SK-N-MC (cell line): ENCODE data around the gene BORCS6.
A peak's percentile ranks its signal among the peaks of the same experiment; 100 is the strongest.

Source experiments
- EZH2 ChIP-seq: fragments of 200-600 bp; sonication (generic); IDR thresholded peaks from one replicate; pipeline ENCODE4 v1.6.1; 2017; ENCODE audit warnings: antibody characterized with exemption
- POLR2AphosphoS5 ChIP-seq: IDR thresholded peaks from 2 replicates; pipeline ENCODE4 v1.6.1; 2012; ENCODE audit warnings: mild to moderate bottlenecking, low read depth, low read length, borderline replicate concordance

- TF ChIP-seq EZH2 (no peak), POLR2AphosphoS5 (peak; percentile 52; the same call in 1 of the 2 replicates)
Measured at GRCh38 chr17:8162233-8162996, 27.6 kb downstream of the BORCS6 start, which contains the start of gene VAMP2.
